Mesendoderm (in vitro differentiated cells): ENCODE measurements around the gene PIK3R6.

ENCODE experiments used
- DNase-seq: peaks from one replicate; pipeline ENCODE4 v3.0.0; 2013
- H2AK5ac ChIP-seq: 2 replicates; pipeline ENCODE4 v1.6.1; 2013; ENCODE audit warnings: low read length, inconsistent platforms
- H2BK120ac ChIP-seq: 2 replicates; pipeline ENCODE4 v1.6.1; 2013; ENCODE audit warnings: low read depth, mild to moderate bottlenecking, low read length, moderate library complexity, mixed read lengths
- H2BK15ac ChIP-seq: replicated peaks from 2 replicates; pipeline ENCODE4 v1.6.1; 2013; ENCODE audit warnings: low read depth, mild to moderate bottlenecking, moderate library complexity
- H2BK5ac ChIP-seq: 2 replicates; pipeline ENCODE4 v1.6.1; 2013; ENCODE audit warnings: low read length, inconsistent platforms
- H3K18ac ChIP-seq: 2 replicates; pipeline ENCODE4 v1.6.1; 2013; ENCODE audit warnings: mild to moderate bottlenecking, low read length, mixed read lengths
- H3K23ac ChIP-seq: one replicate; pipeline ENCODE4 v1.6.1; 2013; ENCODE audit warnings: low read length
- H3K27ac ChIP-seq: 2 replicates; pipeline ENCODE4 v1.5.1; 2013; ENCODE audit warnings: low read depth, mild to moderate bottlenecking, inconsistent platforms, low read length, moderate library complexity
- H3K27me3 ChIP-seq: 2 replicates; pipeline ENCODE4 v1.6.1; 2013; ENCODE audit warnings: low read length, control low read depth, mild to moderate bottlenecking, inconsistent platforms; ENCODE audit not compliant: insufficient read depth, poor library complexity
- H3K36me3 ChIP-seq: 2 replicates; pipeline ENCODE4 v1.6.1; 2013; ENCODE audit warnings: low read length, inconsistent platforms; ENCODE audit not compliant: control insufficient read depth, insufficient read depth
- H3K4ac ChIP-seq: one replicate; pipeline ENCODE4 v1.6.1; 2013; ENCODE audit warnings: low read depth, mild to moderate bottlenecking, low read length, moderate library complexity
- H3K4me1 ChIP-seq: 2 replicates; pipeline ENCODE4 v1.6.1; 2013; ENCODE audit warnings: low read depth, low read length, inconsistent platforms; ENCODE audit not compliant: control insufficient read depth
- H3K4me2 ChIP-seq: 2 replicates; pipeline ENCODE4 v1.6.1; 2013; ENCODE audit warnings: low read length
- H3K4me3 ChIP-seq: 2 replicates; pipeline ENCODE4 v1.5.1; 2013; ENCODE audit warnings: mild to moderate bottlenecking, low read length
- H3K56ac ChIP-seq: one replicate; pipeline ENCODE4 v1.6.1; 2013; ENCODE audit warnings: low read length
- H3K79me1 ChIP-seq: 2 replicates; pipeline ENCODE4 v1.6.1; 2013; ENCODE audit warnings: low read length, inconsistent platforms
- H3K79me2 ChIP-seq: 2 replicates; pipeline ENCODE4 v1.6.1; 2013; ENCODE audit warnings: mild to moderate bottlenecking, low read length; ENCODE audit not compliant: control insufficient read depth, insufficient read depth
- H3K9ac ChIP-seq: 2 replicates; pipeline ENCODE4 v1.6.1; 2013; ENCODE audit warnings: low read length, inconsistent platforms
- H4K5ac ChIP-seq: one replicate; pipeline ENCODE4 v1.6.1; 2013; ENCODE audit warnings: low read length
- H4K8ac ChIP-seq: one replicate; pipeline ENCODE4 v1.6.1; 2013; ENCODE audit warnings: low read depth, mild to moderate bottlenecking, control low read depth, low read length, moderate library complexity
- WGBS: extraction: QIAGEN DNeasy Blood & Tissue Kit; methylation state at CpG from one replicate; pipeline ENCODE4 v1.1.7; 2013; ENCODE audit warnings: low lambda C conversion rate, missing lambda C conversion rate; ENCODE audit not compliant: insufficient coverage; ENCODE audit errors: extremely low coverage; 5-methylcytosine and 5-hydroxymethylcytosine counted together

The PIK3R6 gene

GRCh38 chr17:8766731-8767130, 100.7 kb downstream of the PIK3R6 start:
- Histone ChIP-seq H4K8ac (no peak overlapping the region), H3K18ac (no peak overlapping the region), H3K27ac (no peak overlapping the region), H4K5ac (no peak overlapping the region), H3K4me2 (no peak overlapping the region), H3K23ac (no peak overlapping the region), H3K4me1 (no peaks in the 10 kb centered on the region), H3K36me3 (no peaks in the 10 kb centered on the region), H3K79me2 (no peaks in the 10 kb centered on the region), H3K4me3 (no peak overlapping the region), H2BK120ac (no peak overlapping the region), H3K56ac (no peak overlapping the region), H3K9ac (no peak overlapping the region), H3K79me1 (no peaks in the 10 kb centered on the region), H2BK5ac (no peak overlapping the region), H3K4ac (no peak overlapping the region), H2AK5ac (no peak overlapping the region), H3K27me3 (no peaks in the 10 kb centered on the region), H2BK15ac (no peak overlapping the region)
- WGBS, result no CpG with 5 or more reads among the region's 2 CpGs
- no peak for DNase-seq

DNA sequence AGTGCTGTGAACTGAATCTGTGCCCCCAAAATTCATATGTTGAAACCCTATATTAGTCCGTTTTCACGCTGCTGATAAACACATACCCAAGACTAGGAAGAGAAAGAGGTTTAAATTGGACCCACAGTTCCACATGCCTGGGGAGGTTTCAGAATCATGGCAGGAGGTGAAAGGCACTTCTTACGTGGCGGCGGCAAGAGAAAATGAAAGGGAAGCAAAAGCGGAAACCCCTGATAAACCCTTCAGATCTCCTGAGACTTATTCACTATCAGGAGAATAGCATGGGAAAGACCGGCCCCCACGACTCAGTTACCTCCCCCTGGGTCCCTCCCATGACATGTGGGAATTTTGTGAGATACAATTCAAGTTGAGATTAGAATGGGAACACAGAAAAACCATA, 105.5 kb downstream of the PIK3R6 start:
- Histone ChIP-seq H3K9ac (no peak overlapping the region), H4K5ac (no peak overlapping the region), H2BK15ac (no peak overlapping the region), H2BK5ac (no peak overlapping the region), H2AK5ac (no peak overlapping the region), H3K18ac (no peak overlapping the region), H3K4me1 (no peaks in the 10 kb centered on the region), H3K4me2 (no peak overlapping the region), H3K4ac (no peak overlapping the region), H3K56ac (no peak overlapping the region), H3K79me2 (no peaks in the 10 kb centered on the region), H3K23ac (no peak overlapping the region), H2BK120ac (no peak overlapping the region), H3K4me3 (no peak overlapping the region), H3K79me1 (no peaks in the 10 kb centered on the region), H4K8ac (no peak overlapping the region), H3K27me3 (no peaks in the 10 kb centered on the region), H3K27ac (no peak overlapping the region), H3K36me3 (no peaks in the 10 kb centered on the region)
- DNase-seq, result no peak
- WGBS, result no CpG with 5 or more reads among the region's 8 CpGs

DNA sequence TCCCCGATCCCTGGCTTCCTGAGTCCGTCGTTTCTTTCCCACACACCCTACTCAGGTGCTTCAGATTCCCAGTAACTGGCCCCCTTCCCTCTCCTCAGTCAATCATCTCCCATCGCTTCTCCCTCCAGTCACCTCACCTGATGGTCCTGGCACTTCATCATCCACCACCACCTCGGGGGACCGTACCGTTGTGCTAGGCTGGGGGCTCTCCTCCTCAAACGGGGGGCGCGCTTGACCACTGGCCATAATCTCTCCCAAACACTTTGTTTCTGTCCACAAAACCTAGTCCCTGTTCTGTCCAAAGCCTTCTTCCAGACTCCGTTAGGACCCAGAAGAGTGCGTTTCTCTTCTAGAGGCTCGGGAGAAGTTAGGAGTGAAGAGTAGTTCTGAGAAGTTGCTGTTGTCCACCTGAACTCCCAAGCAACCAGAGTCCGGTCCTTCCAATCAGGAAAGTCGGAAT, 109.3 kb downstream of the PIK3R6 start, which contains the start of gene SPDYE4:
Gene SPDYE4 (minus strand): TSS at position 410 of the 460 bp plus-strand sequence. CDS start 164 bp downstream, at position 246.
- no peak within 1 kb of the TSS for H3K9ac ChIP-seq
- H3K56ac ChIP-seq, result no peak within 1 kb of the TSS
- H3K23ac ChIP-seq, result no peak within 1 kb of the TSS
- DNase-seq, result no peak
- no peak within 1 kb of the TSS for H3K4ac ChIP-seq
- no peak within 1 kb of the TSS for H4K5ac ChIP-seq
- H3K4me3 ChIP-seq, result no peak within 1 kb of the TSS
- H3K4me1 ChIP-seq, result no peaks in the 10 kb centered on the region
- H3K27ac ChIP-seq, result no peak within 1 kb of the TSS
- no peak within 1 kb of the TSS for H2BK15ac ChIP-seq
- no peak within 1 kb of the TSS for H2BK5ac ChIP-seq
- no peak within 1 kb of the TSS for H2BK120ac ChIP-seq
- no peaks in the 10 kb centered on the region for H3K79me1 ChIP-seq
- no peak within 1 kb of the TSS for H3K4me2 ChIP-seq
- no CpG with 5 or more reads among the region's 15 CpGs for WGBS
- no peaks in the 10 kb centered on the region for H3K27me3 ChIP-seq
- no peak within 1 kb of the TSS for H4K8ac ChIP-seq
- no peak within 1 kb of the TSS for H3K18ac ChIP-seq
- no peak within 1 kb of the TSS for H2AK5ac ChIP-seq
- H3K36me3 ChIP-seq, result no peaks in the 10 kb centered on the region
- no peaks in the 10 kb centered on the region for H3K79me2 ChIP-seq

- no CpG with 5 or more reads among the region's 13 CpGs for WGBS
- Histone ChIP-seq H2BK15ac (no peak overlapping the region), H2AK5ac (no peak overlapping the region), H3K79me1 (no peaks in the 10 kb centered on the region), H3K27ac (no peak overlapping the region), H2BK5ac (no peak overlapping the region), H3K23ac (no peak overlapping the region), H4K8ac (no peak overlapping the region), H4K5ac (no peak overlapping the region), H3K4me3 (no peak overlapping the region), H3K4me2 (no peak overlapping the region), H3K4ac (no peak overlapping the region), H3K27me3 (no peaks in the 10 kb centered on the region), H3K18ac (no peak overlapping the region), H3K4me1 (no peaks in the 10 kb centered on the region), H3K9ac (no peak overlapping the region), H3K56ac (no peak overlapping the region), H2BK120ac (no peak overlapping the region), H3K79me2 (no peaks in the 10 kb centered on the region), H3K36me3 (no peaks in the 10 kb centered on the region)
- DNase-seq, result no peak
Observed at GRCh38 chr17:8757189-8757588, 110.3 kb downstream of the PIK3R6 start.

GRCh38 chr17:8755590-8756255, 111.8 kb downstream of the PIK3R6 start:
- Histone ChIP-seq H2BK15ac (no peak overlapping the region), H4K8ac (no peak overlapping the region), H2AK5ac (no peak overlapping the region), H3K27ac (no peak overlapping the region), H2BK5ac (no peak overlapping the region), H3K4me3 (no peak overlapping the region), H3K79me2 (no peaks in the 10 kb centered on the region), H3K4me1 (no peaks in the 10 kb centered on the region), H3K4ac (no peak overlapping the region), H4K5ac (no peak overlapping the region), H3K18ac (no peak overlapping the region), H3K56ac (no peak overlapping the region), H3K27me3 (no peaks in the 10 kb centered on the region), H3K79me1 (no peaks in the 10 kb centered on the region), H2BK120ac (no peak overlapping the region), H3K9ac (no peak overlapping the region), H3K36me3 (no peaks in the 10 kb centered on the region), H3K4me2 (no peak overlapping the region), H3K23ac (no peak overlapping the region)
- no CpG with 5 or more reads among the region's 12 CpGs for WGBS
- no peak for DNase-seq

- H3K4me2 ChIP-seq, result no peak overlapping the region
- no peak overlapping the region for H3K9ac ChIP-seq
- H4K5ac ChIP-seq, result no peak overlapping the region
- H3K23ac ChIP-seq, result no peak overlapping the region
- WGBS, result no CpG with 5 or more reads among the region's 8 CpGs
- DNase-seq, result no peak
- H2AK5ac ChIP-seq, result no peak overlapping the region
- no peak overlapping the region for H4K8ac ChIP-seq
- H3K36me3 ChIP-seq, result no peaks in the 10 kb centered on the region
- no peak overlapping the region for H2BK15ac ChIP-seq
- no peaks in the 10 kb centered on the region for H3K4me1 ChIP-seq
- H2BK5ac ChIP-seq, result no peak overlapping the region
- no peaks in the 10 kb centered on the region for H3K79me1 ChIP-seq
- H3K56ac ChIP-seq, result no peak overlapping the region
- no peak overlapping the region for H3K4me3 ChIP-seq
- no peak overlapping the region for H3K27ac ChIP-seq
- no peak overlapping the region for H2BK120ac ChIP-seq
- no peak overlapping the region for H3K4ac ChIP-seq
- no peaks in the 10 kb centered on the region for H3K27me3 ChIP-seq
- no peak overlapping the region for H3K18ac ChIP-seq
- H3K79me2 ChIP-seq, result no peaks in the 10 kb centered on the region
Observed at GRCh38 chr17:8754890-8755289, 112.6 kb downstream of the PIK3R6 start.
